H9 (cell line): ENCODE data around the gene NCS1. TPM values are rescaled to one million over a fixed set of nuclear protein-coding genes. Genes with fewer than 3 reads are reported as not detected.

Experiments used
- DNase-seq: peaks from one replicate; pipeline ENCODE4 v3.0.0-alpha.2; 2017
- H2AFZ ChIP-seq: one replicate; pipeline ENCODE4 v1.6.1; 2013; ENCODE audit warnings: mild to moderate bottlenecking, low read length, control low read depth, moderate library complexity
- H2AK5ac ChIP-seq: 2 replicates; pipeline ENCODE4 v1.6.1; 2013; ENCODE audit warnings: low read length, control low read depth, mixed read lengths; ENCODE audit not compliant: insufficient read length
- H2BK120ac ChIP-seq: one replicate; pipeline ENCODE4 v1.6.1; 2013; ENCODE audit warnings: low read depth, mild to moderate bottlenecking, low read length, control low read depth, inconsistent platforms; ENCODE audit not compliant: poor library complexity, severe bottlenecking
- H2BK12ac ChIP-seq: 2 replicates; pipeline ENCODE4 v1.6.1; 2013; ENCODE audit warnings: low read length, control low read depth, mixed read lengths, low read depth; ENCODE audit not compliant: insufficient read length
- H2BK15ac ChIP-seq: 2 replicates; pipeline ENCODE4 v1.6.1; 2013; ENCODE audit warnings: low read depth, low read length, control low read depth
- H2BK20ac ChIP-seq: one replicate; pipeline ENCODE4 v1.6.1; 2013; ENCODE audit warnings: low read depth, mild to moderate bottlenecking, low read length, control low read depth, inconsistent platforms; ENCODE audit not compliant: poor library complexity, severe bottlenecking
- H2BK5ac ChIP-seq: 2 replicates; pipeline ENCODE4 v1.6.1; 2013; ENCODE audit warnings: low read length, control low read depth, mixed read lengths; ENCODE audit not compliant: insufficient read length
- H3K14ac ChIP-seq: 2 replicates; pipeline ENCODE4 v1.6.1; 2013; ENCODE audit warnings: low read length, control low read depth; ENCODE audit not compliant: insufficient read depth
- H3K18ac ChIP-seq: 2 replicates; pipeline ENCODE4 v1.6.1; 2013; ENCODE audit warnings: low read depth, mild to moderate bottlenecking, mixed read lengths, low read length, control low read depth; ENCODE audit not compliant: insufficient read length
- H3K23ac ChIP-seq: 2 replicates; pipeline ENCODE4 v1.6.1; 2013; ENCODE audit warnings: low read length, control low read depth, mixed read lengths, low read depth; ENCODE audit not compliant: insufficient read length
- H3K23me2 ChIP-seq: 2 replicates; pipeline ENCODE4 v1.6.1; 2013; ENCODE audit warnings: low read depth, mild to moderate bottlenecking, mixed read lengths, low read length, control low read depth; ENCODE audit not compliant: insufficient read length, poor library complexity, severe bottlenecking
- H3K27ac ChIP-seq: 2 replicates; pipeline ENCODE4 v1.5.1; 2013; ENCODE audit warnings: low read length, control low read depth, mixed read lengths, low read depth; ENCODE audit not compliant: insufficient read length
- H3K27me3 ChIP-seq: 2 replicates; pipeline ENCODE4 v1.6.1; 2013; ENCODE audit warnings: low read length, control low read depth, inconsistent platforms; ENCODE audit not compliant: insufficient read depth
- H3K4ac ChIP-seq: 2 replicates; pipeline ENCODE4 v1.6.1; 2013; ENCODE audit warnings: low read depth, mild to moderate bottlenecking, control low read depth, inconsistent platforms, low read length, moderate library complexity
- H3K4me1 ChIP-seq: 2 replicates; pipeline ENCODE4 v1.6.1; 2013; ENCODE audit warnings: low read length, control low read depth, inconsistent platforms; ENCODE audit not compliant: insufficient read depth
- H3K4me2 ChIP-seq: 2 replicates; pipeline ENCODE4 v1.6.1; 2013; ENCODE audit warnings: low read length, control low read depth, mixed read lengths; ENCODE audit not compliant: insufficient read length, insufficient read depth
- H3K56ac ChIP-seq: 2 replicates; pipeline ENCODE4 v1.6.1; 2013; ENCODE audit warnings: low read depth, mild to moderate bottlenecking, mixed read lengths, low read length, control low read depth; ENCODE audit not compliant: insufficient read length
- H3K79me1 ChIP-seq: 2 replicates; pipeline ENCODE4 v1.6.1; 2013; ENCODE audit warnings: low read depth, mild to moderate bottlenecking, moderate library complexity, low read length, control low read depth, inconsistent platforms; ENCODE audit not compliant: insufficient read depth, poor library complexity, severe bottlenecking
- H3K79me2 ChIP-seq: 2 replicates; pipeline ENCODE4 v1.6.1; 2013; ENCODE audit warnings: low read length, control low read depth, inconsistent platforms; ENCODE audit not compliant: insufficient read depth
- H3K9ac ChIP-seq: 2 replicates; pipeline ENCODE4 v1.6.1; 2013; ENCODE audit warnings: low read length, control low read depth, mixed read lengths; ENCODE audit not compliant: insufficient read length; ENCODE audit errors: extremely low read depth
- H3K9me3 ChIP-seq: one replicate; pipeline ENCODE4 v1.6.1; 2013; ENCODE audit warnings: low read depth, low read length, inconsistent platforms; ENCODE audit not compliant: control insufficient read depth
- H3T11ph ChIP-seq: one replicate; pipeline ENCODE4 v1.6.1; 2013; ENCODE audit warnings: mild to moderate bottlenecking, low read length, control low read depth, inconsistent platforms
- H4K20me1 ChIP-seq: one replicate; pipeline ENCODE4 v1.6.1; 2013; ENCODE audit not compliant: control insufficient read depth, insufficient read length, insufficient read depth
- H4K5ac ChIP-seq: 2 replicates; pipeline ENCODE4 v1.6.1; 2013; ENCODE audit warnings: low read depth, mild to moderate bottlenecking, mixed read lengths, low read length, control low read depth; ENCODE audit not compliant: insufficient read length
- H4K8ac ChIP-seq: replicated peaks from 2 replicates; pipeline ENCODE4 v1.6.1; 2013; ENCODE audit warnings: low read length, control low read depth, mixed read lengths, low read depth; ENCODE audit not compliant: insufficient read length
- H4K91ac ChIP-seq: 2 replicates; pipeline ENCODE4 v1.6.1; 2013; ENCODE audit warnings: low read depth, mild to moderate bottlenecking, moderate library complexity, mixed read lengths, low read length, control low read depth; ENCODE audit not compliant: insufficient read length
- H3K27ac Mint-ChIP-seq, 3 experiments: 2 replicates in 2 of 3; 3 replicates in 1 of 3; pipeline ENCODE4 v1.8.0; 2020 to 2021; ENCODE audit warnings: mixed read lengths in 3 of 3, mild to moderate bottlenecking in 1 of 3, moderate library complexity in 1 of 3
- H3K27me3 Mint-ChIP-seq: 2 replicates; pipeline ENCODE4 v1.8.0; 2021; ENCODE audit warnings: low read depth, mild to moderate bottlenecking, moderate library complexity, mixed read lengths
- H3K36me3 Mint-ChIP-seq, 3 experiments: 2 replicates in 2 of 3; 3 replicates in 1 of 3; pipeline ENCODE4 v1.8.0; 2020 to 2021; ENCODE audit warnings: low read depth in 3 of 3, mixed read lengths in 3 of 3; ENCODE audit not compliant: insufficient read depth in 1 of 3
- H3K4me1 Mint-ChIP-seq, 2 experiments: 2 replicates each; pipeline ENCODE4 v1.8.0; 2020; ENCODE audit warnings: mixed read lengths in 2 of 2
- H3K4me3 Mint-ChIP-seq, 2 experiments: 2 replicates in 1 of 2; 3 replicates in 1 of 2; pipeline ENCODE4 v1.8.0; 2020 to 2021; ENCODE audit warnings: mild to moderate bottlenecking in 2 of 2, mixed read lengths in 2 of 2, moderate library complexity in 1 of 2
- H3K9me3 Mint-ChIP-seq, 2 experiments: 2 replicates in 1 of 2; 3 replicates in 1 of 2; pipeline ENCODE4 v1.8.0; 2020; ENCODE audit warnings: mild to moderate bottlenecking in 2 of 2, mixed read lengths in 2 of 2, moderate library complexity in 1 of 2
- WGBS: extraction: QIAGEN DNeasy Blood & Tissue Kit; methylation state at CpG from one replicate; pipeline ENCODE4 v1.1.7; 2013; ENCODE audit warnings: missing lambda C conversion rate, low lambda C conversion rate, mixed read lengths; ENCODE audit not compliant: insufficient read length; ENCODE audit errors: extremely low coverage; 5-methylcytosine and 5-hydroxymethylcytosine counted together
- total RNA-seq: library from RNA; stranded (reverse); gene quantifications from 2 replicates; pipeline ENCODE4 v1.2.1, GENCODE V29; 2021
- TF ChIP-seq, protein P1 (sequence below): fragments of 200-600 bp; sonication (generic); conservative IDR thresholded peaks from 3 replicates; pipeline ENCODE4 v1.8.0; 2021; ENCODE audit warnings: antibody characterized with exemption, mild to moderate bottlenecking

Gene NCS1
- total RNA-seq, 1 experiment from 2014 or later: 38.1 TPM

DNA sequence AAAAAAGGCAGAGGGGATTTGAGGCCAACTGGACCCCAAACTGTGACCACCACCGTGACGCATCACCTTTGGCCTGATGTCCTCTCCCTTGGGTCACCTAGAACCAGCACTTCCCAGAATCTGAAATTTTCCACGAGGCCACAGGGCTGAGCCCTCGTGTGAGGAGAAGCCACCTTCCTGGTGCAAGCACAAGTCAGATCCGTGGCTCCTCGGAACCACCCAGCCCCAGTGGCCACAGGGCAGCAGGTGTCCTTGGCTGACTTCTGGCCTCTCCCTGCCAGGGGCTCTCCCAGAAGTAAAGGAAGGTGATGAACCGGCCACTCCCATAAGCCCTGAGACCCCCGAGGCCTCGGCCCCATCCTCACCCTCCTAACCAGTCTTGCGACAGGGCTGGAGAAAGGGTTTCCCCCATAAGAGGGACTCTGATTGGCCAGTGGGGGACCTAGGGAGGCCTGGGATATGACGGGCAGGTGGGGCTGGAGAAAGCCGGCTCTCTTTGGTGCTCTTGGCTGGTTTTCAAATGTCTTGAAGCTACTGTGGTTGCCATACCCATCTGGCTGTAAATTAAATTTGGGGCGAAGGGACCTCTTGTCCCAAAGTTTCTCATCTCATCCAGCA lies 72.5 kb downstream of the NCS1 start:
- Mint-ChIP-seq H3K9me3 (no peaks in the 10 kb centered on the region), H3K4me3 (no peak overlapping the region; a peak in 1 of 5 replicates), H3K4me1 (peaks cover 13 to 23% of the 10 kb centered on the region in 2 experiments), H3K36me3 (no peaks in the 10 kb centered on the region), H3K27ac (no peak overlapping the region), H3K27me3 (peaks cover 8% of the 10 kb centered on the region)
- Histone ChIP-seq H4K5ac (no peak overlapping the region), H3K79me1 (no peaks in the 10 kb centered on the region), H2AFZ (no peak overlapping the region), H3K27ac (no peak overlapping the region), H2AK5ac (no peak overlapping the region), H3K79me2 (no peaks in the 10 kb centered on the region), H2BK20ac (no peak overlapping the region), H3K23me2 (no peaks in the 10 kb centered on the region), H3K4ac (no peak overlapping the region), H2BK12ac (no peak overlapping the region), H3K18ac (no peak overlapping the region), H3T11ph (no peak overlapping the region), H2BK5ac (no peak overlapping the region), H2BK15ac (no peak overlapping the region), H3K4me1 (no peaks in the 10 kb centered on the region), H3K27me3 (no peaks in the 10 kb centered on the region), H3K9ac (no peak overlapping the region), H4K8ac (no peak overlapping the region), H3K23ac (no peak overlapping the region), H4K20me1 (no peaks in the 10 kb centered on the region), H3K9me3 (no peaks in the 10 kb centered on the region), H3K4me2 (no peak overlapping the region), H2BK120ac (no peak overlapping the region), H3K56ac (no peak overlapping the region), H4K91ac (no peak overlapping the region), H3K14ac (no peak overlapping the region)
- no peak for DNase-seq
- TF ChIP-seq, protein P1, sequence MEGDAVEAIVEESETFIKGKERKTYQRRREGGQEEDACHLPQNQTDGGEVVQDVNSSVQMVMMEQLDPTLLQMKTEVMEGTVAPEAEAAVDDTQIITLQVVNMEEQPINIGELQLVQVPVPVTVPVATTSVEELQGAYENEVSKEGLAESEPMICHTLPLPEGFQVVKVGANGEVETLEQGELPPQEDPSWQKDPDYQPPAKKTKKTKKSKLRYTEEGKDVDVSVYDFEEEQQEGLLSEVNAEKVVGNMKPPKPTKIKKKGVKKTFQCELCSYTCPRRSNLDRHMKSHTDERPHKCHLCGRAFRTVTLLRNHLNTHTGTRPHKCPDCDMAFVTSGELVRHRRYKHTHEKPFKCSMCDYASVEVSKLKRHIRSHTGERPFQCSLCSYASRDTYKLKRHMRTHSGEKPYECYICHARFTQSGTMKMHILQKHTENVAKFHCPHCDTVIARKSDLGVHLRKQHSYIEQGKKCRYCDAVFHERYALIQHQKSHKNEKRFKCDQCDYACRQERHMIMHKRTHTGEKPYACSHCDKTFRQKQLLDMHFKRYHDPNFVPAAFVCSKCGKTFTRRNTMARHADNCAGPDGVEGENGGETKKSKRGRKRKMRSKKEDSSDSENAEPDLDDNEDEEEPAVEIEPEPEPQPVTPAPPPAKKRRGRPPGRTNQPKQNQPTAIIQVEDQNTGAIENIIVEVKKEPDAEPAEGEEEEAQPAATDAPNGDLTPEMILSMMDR: no peak
- WGBS: no CpG with 5 or more reads among the region's 13 CpGs
